Hepatocyte (in vitro differentiated cells): ENCODE data around the gene ATXN7L3. TPM values are rescaled to one million over a fixed set of nuclear protein-coding genes. Genes with fewer than 3 reads are reported as not detected.
A peak's percentile ranks its signal among the peaks of the same experiment; 100 is the strongest.

Experiments
- DNase-seq: peaks from one replicate; pipeline ENCODE4 v3.0.0-alpha.2; 2016; ENCODE audit warnings: low spot score
- H2AFZ ChIP-seq: fragments of 200-600 bp; sonication (generic); 2 replicates; pipeline ENCODE4 v1.6.0; 2016; ENCODE audit warnings: antibody characterized with exemption, mild to moderate bottlenecking
- H3K27ac ChIP-seq: fragments of 200-600 bp; sonication (generic); 2 replicates; pipeline ENCODE4 v1.5.1; 2016; ENCODE audit warnings: mild to moderate bottlenecking
- H3K27me3 ChIP-seq: fragments of 200-600 bp; sonication (generic); 2 replicates; pipeline ENCODE4 v1.6.1; 2016
- H3K36me3 ChIP-seq: fragments of 200-600 bp; sonication (generic); replicated peaks from 2 replicates; pipeline ENCODE4 v1.5.1; 2016; ENCODE audit warnings: low read depth; ENCODE audit not compliant: insufficient read depth
- H3K4me1 ChIP-seq: fragments of 200-600 bp; sonication (generic); 2 replicates; pipeline ENCODE4 v1.5.1; 2016; ENCODE audit warnings: mild to moderate bottlenecking, moderate library complexity; ENCODE audit not compliant: insufficient read depth
- H3K4me2 ChIP-seq: fragments of 200-600 bp; sonication (generic); 2 replicates; pipeline ENCODE4 v1.6.0; 2016
- H3K4me3 ChIP-seq: fragments of 200-600 bp; sonication (generic); 2 replicates; pipeline ENCODE4 v1.5.1; 2016; ENCODE audit warnings: mild to moderate bottlenecking
- H3K79me2 ChIP-seq: fragments of 200-600 bp; sonication (generic); 2 replicates; pipeline ENCODE4 v1.6.0; 2017; ENCODE audit warnings: mild to moderate bottlenecking
- H3K9me2 ChIP-seq: fragments of 200-600 bp; sonication (generic); replicated peaks from 2 replicates; pipeline ENCODE4 v1.6.0; 2017; ENCODE audit warnings: mild to moderate bottlenecking; ENCODE audit not compliant: insufficient read depth
- H3K9me3 ChIP-seq: fragments of 200-600 bp; sonication (generic); 2 replicates; pipeline ENCODE4 v1.5.1; 2016; ENCODE audit warnings: low read depth, mild to moderate bottlenecking
- H4K20me1 ChIP-seq: fragments of 200-600 bp; sonication (generic); 2 replicates; pipeline ENCODE4 v1.6.0; 2016; ENCODE audit warnings: mild to moderate bottlenecking; ENCODE audit not compliant: insufficient read depth, poor library complexity, severe bottlenecking
- CTCF ChIP-seq: fragments of 200-600 bp; sonication (generic); IDR thresholded peaks from 2 replicates; pipeline ENCODE4 v1.5.1; 2016; ENCODE audit warnings: antibody characterized with exemption, mild to moderate bottlenecking; ENCODE audit not compliant: poor library complexity
- EZH2 ChIP-seq: fragments of 200-600 bp; sonication (generic); IDR thresholded peaks from 2 replicates; pipeline ENCODE4 v1.6.1; 2016; ENCODE audit warnings: antibody characterized with exemption, mild to moderate bottlenecking, borderline replicate concordance
- EZH2phosphoT487 ChIP-seq: fragments of 200-600 bp; sonication (generic); IDR thresholded peaks from one replicate; pipeline ENCODE4 v1.6.1; 2018; ENCODE audit warnings: antibody characterized with exemption, mild to moderate bottlenecking, low read depth, moderate library complexity; ENCODE audit not compliant: unreplicated experiment, severe bottlenecking
- WGBS: methylation state at CpG from one replicate; pipeline ENCODE4 v1.1.6; 2016; ENCODE audit warnings: low lambda C conversion rate; ENCODE audit errors: missing lambda C conversion rate; 5-methylcytosine and 5-hydroxymethylcytosine counted together
- polyA plus RNA-seq: library from polyadenylated mRNA; unstranded; fragments of >200 nt; fragmentation: Nextera tagmentation; extraction: Ambion mirVana; gene quantifications from 2 replicates; pipeline ENCODE4 v1.2.1, GENCODE V29; 2016
- total RNA-seq: library from RNA; depleted of rRNA; stranded (reverse); fragments of >200 nt; gene quantifications from 2 replicates; pipeline ENCODE4 v1.2.3, GENCODE V29; 2014

ATXN7L3 gene
- total and polyA plus RNA-seq, 2 experiments from 2014 or later, result 28.7 to 64.0 TPM

- WGBS, result 46% methylated on average over 57 of the region's 64 CpGs
- TF ChIP-seq EZH2phosphoT487 (no peak), CTCF (peak; percentile 84)
- no peaks in the 10 kb centered on the region for H3K9me2 ChIP-seq
- H3K4me1 ChIP-seq, result peaks cover 3% of the 10 kb centered on the region
- H3K27ac ChIP-seq, result no peak overlapping the region
- no peaks in the 10 kb centered on the region for H3K79me2 ChIP-seq
- peak; percentile 93 for DNase-seq
- no peaks in the 10 kb centered on the region for H3K36me3 ChIP-seq
- no peak overlapping the region for H3K4me3 ChIP-seq
- H2AFZ ChIP-seq, result no peak overlapping the region
- H3K4me2 ChIP-seq, result peak overlapping the region; percentile 25
- no peaks in the 10 kb centered on the region for H3K9me3 ChIP-seq
- H3K27me3 ChIP-seq, result no peaks in the 10 kb centered on the region
- no peaks in the 10 kb centered on the region for H4K20me1 ChIP-seq
Observed at GRCh38 chr17:44210342-44211192, 10.9 kb upstream of the ATXN7L3 start.

DNA sequence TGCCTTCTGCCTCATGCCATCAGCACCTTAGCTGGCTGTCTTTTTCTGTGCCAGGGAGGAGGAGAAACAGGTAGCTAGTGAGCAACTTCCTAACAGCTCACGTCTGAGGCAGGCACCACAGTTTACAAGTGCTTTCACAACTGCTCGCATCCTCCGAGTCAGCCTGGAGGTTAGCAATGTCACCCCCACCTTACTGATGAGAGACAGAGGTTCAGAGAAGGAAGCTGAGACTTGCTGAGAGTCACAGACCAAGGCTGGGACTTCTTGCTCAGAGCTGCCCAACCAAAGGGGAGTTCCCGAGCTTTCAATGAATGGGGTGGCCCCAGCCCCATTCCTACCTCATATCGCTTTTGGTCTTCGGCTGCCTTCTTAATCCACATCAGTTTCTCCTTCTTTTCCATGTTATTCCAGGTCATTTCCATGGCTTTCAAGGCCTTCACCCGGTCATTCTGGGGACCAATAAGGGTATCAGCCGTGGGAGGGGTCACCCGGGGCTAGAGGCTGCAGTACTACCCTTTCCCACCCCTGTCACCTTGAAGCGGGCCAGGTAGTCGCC lies 10.2 kb upstream of the ATXN7L3 start:
- Histone ChIP-seq H3K4me3 (no peak overlapping the region), H3K27me3 (no peaks in the 10 kb centered on the region), H3K27ac (no peak overlapping the region), H3K4me1 (peaks cover 3% of the 10 kb centered on the region), H3K9me3 (no peaks in the 10 kb centered on the region), H2AFZ (no peak overlapping the region), H3K4me2 (peak overlapping the region; percentile 25), H4K20me1 (no peaks in the 10 kb centered on the region), H3K36me3 (no peaks in the 10 kb centered on the region), H3K9me2 (no peaks in the 10 kb centered on the region), H3K79me2 (no peaks in the 10 kb centered on the region)
- DNase-seq, result no peak
- TF ChIP-seq EZH2phosphoT487 (no peak), CTCF (no peak), EZH2 (no peak)
- 85% methylated on average over 11 of the region's 11 CpGs for WGBS

DNA sequence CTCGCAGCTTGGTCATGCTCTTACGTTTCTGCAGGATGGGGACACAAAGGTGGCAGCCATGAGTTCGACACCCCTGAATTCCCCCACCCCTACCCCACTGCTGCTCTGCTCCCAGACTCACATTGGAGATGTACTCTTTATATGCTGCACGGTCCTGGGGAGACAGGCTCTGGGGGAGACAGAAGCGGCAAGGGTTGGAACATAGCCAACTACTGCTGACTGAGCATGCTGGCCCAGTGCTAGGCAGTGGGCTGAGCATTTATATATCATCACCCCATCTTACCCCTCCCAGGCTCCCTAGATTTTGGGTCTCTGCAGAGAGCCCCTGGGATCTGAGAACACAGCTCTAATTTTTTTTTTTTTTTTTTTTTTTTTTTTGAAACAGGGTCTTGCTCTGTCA lies 8.1 kb upstream of the ATXN7L3 start:
- DNase-seq, result no peak
- H3K4me1 ChIP-seq, result peaks cover 3% of the 10 kb centered on the region
- H2AFZ ChIP-seq, result no peak overlapping the region
- no peaks in the 10 kb centered on the region for H3K9me3 ChIP-seq
- H4K20me1 ChIP-seq, result no peaks in the 10 kb centered on the region
- TF ChIP-seq EZH2phosphoT487 (no peak), EZH2 (no peak), CTCF (no peak)
- no peaks in the 10 kb centered on the region for H3K79me2 ChIP-seq
- H3K27ac ChIP-seq, result no peak overlapping the region
- no peak overlapping the region for H3K4me2 ChIP-seq
- H3K27me3 ChIP-seq, result no peaks in the 10 kb centered on the region
- H3K36me3 ChIP-seq, result no peaks in the 10 kb centered on the region
- H3K4me3 ChIP-seq, result no peak overlapping the region
- H3K9me2 ChIP-seq, result no peaks in the 10 kb centered on the region
- WGBS, result 96% methylated on average over 5 of the region's 5 CpGs
